Endothelial cell of umbilical vein (primary cell): ENCODE measurements around the gene MED25.

Source experiments
- CTCF ChIP-seq, 2 donors: IDR thresholded peaks; 1 replicate in 1 of 2; 2 replicates in 1 of 2; pipeline ENCODE4 v1.5.1; 2011; ENCODE audit warnings: low read length in 2 of 2, mild to moderate bottlenecking in 2 of 2, moderate library complexity in 2 of 2, control low read depth in 1 of 2, inconsistent platforms in 1 of 2, low read depth in 1 of 2; ENCODE audit not compliant: insufficient read depth in 1 of 2; ENCODE audit errors: extremely low read depth in 1 of 2
- EZH2 ChIP-seq: IDR thresholded peaks from 2 replicates; pipeline ENCODE4 v1.6.1; 2012; ENCODE audit warnings: borderline replicate concordance, low read depth, mild to moderate bottlenecking, moderate library complexity, low read length, inconsistent platforms; ENCODE audit not compliant: severe bottlenecking
- FOS ChIP-seq: IDR thresholded peaks from 2 replicates; pipeline ENCODE4 v1.6.1; 2011; ENCODE audit warnings: mild to moderate bottlenecking, low read length, moderate library complexity, borderline replicate concordance; ENCODE audit not compliant: insufficient read depth
- MAX ChIP-seq: IDR thresholded peaks from 2 replicates; pipeline ENCODE4 v1.6.1; 2011; ENCODE audit not compliant: insufficient read depth, insufficient read length
- MYC ChIP-seq: IDR thresholded peaks from one replicate; pipeline ENCODE4 v1.6.1; 2011; ENCODE audit warnings: mild to moderate bottlenecking, low read depth, low read length
- POLR2A ChIP-seq: IDR thresholded peaks from 2 replicates; pipeline ENCODE4 v1.6.1; 2012; ENCODE audit warnings: low read depth, mild to moderate bottlenecking, control low read depth, low read length
- POLR2AphosphoS5 ChIP-seq: IDR thresholded peaks from 2 replicates; pipeline ENCODE4 v1.6.1; 2012; ENCODE audit warnings: low read depth, mild to moderate bottlenecking, control low read depth, low read length, moderate library complexity; ENCODE audit not compliant: insufficient read depth

DNA sequence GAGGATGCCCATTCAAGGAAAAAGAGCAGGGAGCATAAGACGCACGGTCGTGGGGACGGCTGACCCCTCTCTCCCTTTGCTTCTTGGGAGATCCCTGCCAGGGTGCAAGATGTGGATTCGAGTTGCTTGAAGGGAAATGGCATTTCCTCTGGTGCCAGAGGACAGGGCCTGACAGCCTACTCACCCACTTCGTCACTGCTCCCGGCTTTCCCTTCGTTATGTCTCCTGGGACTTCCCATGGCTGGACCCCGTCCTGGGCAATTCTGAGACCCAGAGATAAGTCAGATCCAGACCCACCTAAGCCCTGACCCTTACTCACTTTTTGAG lies 60.6 kb downstream of the MED25 start:
- TF ChIP-seq CTCF (IDR thresholded peaks at IDR 0.05; ENCODE audit: extremely low read depth in 1 of 2, insufficient read depth in 1 of 2, low read depth in 1 of 2, low read length in 2 of 2), result no peak
- TF ChIP-seq POLR2A, result no peak
- TF ChIP-seq POLR2AphosphoS5, result no peak
- TF ChIP-seq FOS, result no peak
- no peak for TF ChIP-seq MYC
- no peak for TF ChIP-seq EZH2
- TF ChIP-seq MAX, result no peak
